Measurements from ENCODE around the gene TMEM192. TPM values are rescaled to one million over a fixed set of nuclear protein-coding genes. Genes with fewer than 3 reads are reported as not detected.

The TMEM192 gene
- total and polyA plus RNA-seq, 2 of the 13 experiments (the other 11 are each of a cell fraction or from before 2014, with no cell fraction given): 19.8 to 19.9 TPM

- Histone ChIP-seq H3K79me2 (ENCODE audit: insufficient read depth, low read length) (no peaks in the 10 kb centered on the region), H3K27ac (ENCODE audit: extremely low read length, insufficient read depth, low read length) (no peak overlapping the region), H3K4me1 (ENCODE audit: insufficient read depth, low read length) (peaks cover 15% of the 10 kb centered on the region), H2AFZ (ENCODE audit: low read length) (no peak overlapping the region), H3K27me3 (ENCODE audit: control insufficient read depth in 1 of 2, insufficient read depth in 2 of 2, low read length in 2 of 2) (peaks cover 0 to 11% of the 10 kb centered on the region in 2 experiments; a peak in 2 of 5 replicates), H3K36me3 (replicated peaks in 1 of 2; ENCODE audit: control insufficient read depth in 1 of 2, insufficient read depth in 2 of 2, low read length in 2 of 2) (no peaks in the 10 kb centered on the region), H3K9ac (ENCODE audit: insufficient read depth, low read depth, low read length) (no peak overlapping the region), H3K9me3 (ENCODE audit: low read length) (no peaks in the 10 kb centered on the region), H4K20me1 (ENCODE audit: insufficient read depth, low read length) (no peaks in the 10 kb centered on the region), H3K4me3 (replicated peaks in 1 of 3; ENCODE audit: insufficient read depth in 1 of 3, low read depth in 2 of 3, low read length in 3 of 3) (no peak overlapping the region), H3K4me2 (ENCODE audit: low read depth, low read length) (peak overlapping the region; percentile 18; the same call in 1 of the 2 replicates)
- no TSS peak for BruUV-seq (replicated peaks)
- CTCF ChIA-PET (ENCODE audit: low intra/inter-chr PET ratio, low total read pairs): interaction anchor here (1.3 to 2.0 kb wide), 3 partner anchors 212 to 333 kb away, joined by 6 to 24 read pairs (median 9); no protein-coding TSS in a partner anchor
- intact Hi-C loops (cut with micrococcal nuclease; ENCODE audit: unreplicated experiment): loop anchor here (1.0 to 5.0 kb wide), 4 partner anchors 76 to 333 kb away; partner anchors contain the start of genes KLHL2 and MSMO1
- WGBS (ENCODE audit: low lambda C conversion rate): 2% methylated on average over 9 of the region's 9 CpGs
- in situ Hi-C loops (cut with HindIII; ENCODE audit: extremely low pct_ligation_motif_present, low pct_unique_long_range_greater_than_20kb): loop anchor here (5.0 kb wide), 2 partner anchors 211 to 331 kb away; no protein-coding TSS in a partner anchor
- TF ChIP-seq FOXA3 (CRISPR knock-in tag; IDR thresholded peaks at IDR 0.05) (0 out of 2 replicates have a peak, but pooled peaks have one; percentile 14), ZMYM4 (CRISPR knock-in tag; IDR thresholded peaks at IDR 0.05) (0 out of 2 replicates have a peak, but pooled peaks have one; percentile 22), ASH2L (IDR thresholded peaks at IDR 0.05; ENCODE audit: insufficient read length, low read depth, low read length) (peak; percentile 23), STAG1 (CRISPR knock-in tag; IDR thresholded peaks at IDR 0.05) (peak; percentile 93), ZNF441 (CRISPR knock-in tag; IDR thresholded peaks at IDR 0.05; ENCODE audit: borderline replicate concordance) (no peak), NR2F1 (CRISPR knock-in tag; IDR thresholded peaks at IDR 0.05) (no peak), SMC3 (IDR thresholded peaks at IDR 0.05; ENCODE audit: low read length) (peak; percentile 89), RAD21 (CRISPR knock-in tag; IDR thresholded peaks at IDR 0.05) (peak; percentile 82), CTCF (CRISPR knock-in tag; IDR thresholded peaks at IDR 0.05) (peak; percentile 85), POLR2A (IDR thresholded peaks at IDR 0.05; ENCODE audit: insufficient read depth in 1 of 2, low read depth in 2 of 2, low read length in 2 of 2) (no peak), PATZ1 (CRISPR knock-in tag; IDR thresholded peaks at IDR 0.05) (0 out of 2 replicates have a peak, but pooled peaks have one; percentile 22), SAP130 (CRISPR knock-in tag; IDR thresholded peaks at IDR 0.05; ENCODE audit: low read depth) (0 out of 2 replicates have a peak, but pooled peaks have one; percentile 15), SALL1 (CRISPR knock-in tag; IDR thresholded peaks at IDR 0.05) (peak; percentile 26; the same call in 1 of the 2 replicates), HMGXB4 (CRISPR knock-in tag; IDR thresholded peaks at IDR 0.05; ENCODE audit: borderline replicate concordance in 1 of 2, low read depth in 1 of 2) (peak in 1 of 2 experiments; percentile 42; a peak in 1 of 4 replicates)
- POLR2A ChIA-PET: interaction anchor here (1.1 to 1.4 kb wide), 2 partner anchors 19 to 196 kb away, joined by 3 to 5 read pairs; partner anchors contain the start of genes MSMO1 and TMEM192
- DNase-seq (ENCODE audit: low spot score) (peak; percentile 57), ATAC-seq (peak; percentile 93), FAIRE-seq (peak; percentile 88)
Observed at GRCh38 chr4:165131247-165131832, 18.7 kb upstream of the TMEM192 start.

All from HepG2 (cell line).